ENCODE data around the gene TUT7. TPM values are rescaled to one million over a fixed set of nuclear protein-coding genes. Genes with fewer than 3 reads are reported as not detected.

TUT7 gene
- total RNA-seq, 1 donor from 2014 or later: 18.8 TPM

DNA sequence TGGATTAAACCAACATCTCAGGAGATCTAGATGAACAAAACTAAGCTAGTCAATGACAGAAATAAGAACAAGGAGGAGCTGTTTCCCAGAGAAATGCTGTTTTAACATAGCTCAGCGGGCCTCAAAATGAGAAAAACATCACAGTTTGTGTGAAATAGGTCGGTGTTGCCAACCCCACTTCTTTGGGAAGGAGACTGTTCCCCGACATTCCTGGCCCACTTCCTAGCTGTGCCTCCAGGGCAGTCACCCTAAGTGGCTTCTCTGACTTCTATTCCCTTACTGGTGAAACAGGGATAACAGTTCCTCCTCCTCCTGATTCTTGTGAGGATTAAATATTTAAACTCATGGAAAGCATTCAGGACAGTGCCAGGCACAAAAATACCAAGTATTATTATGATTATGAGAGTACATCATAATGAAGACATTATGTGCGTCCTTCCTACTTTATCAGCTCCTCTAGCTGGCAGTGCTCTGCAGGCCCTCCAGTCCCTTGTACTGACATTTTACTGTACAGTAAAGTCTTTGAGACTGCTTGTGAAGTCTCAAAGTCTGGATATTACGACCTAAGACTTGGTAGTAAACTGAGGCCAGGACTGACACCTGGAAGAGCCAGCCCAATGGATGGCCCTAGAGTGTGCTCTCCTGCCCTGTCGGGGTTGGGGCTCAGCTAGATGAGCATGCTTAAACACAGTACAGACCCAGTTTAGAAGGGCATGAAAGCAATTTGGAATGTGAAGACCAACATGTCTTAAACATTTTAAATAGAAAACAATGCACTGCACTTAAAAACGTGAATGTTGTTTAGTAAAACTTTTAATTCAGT, 79.2 kb downstream of the TUT7 start:
- H3K4me3 Mint-ChIP-seq (ENCODE audit: unreplicated experiment): no peak overlapping the region
- no peaks in the 10 kb centered on the region for H3K27me3 Mint-ChIP-seq (ENCODE audit: unreplicated experiment)

DNA sequence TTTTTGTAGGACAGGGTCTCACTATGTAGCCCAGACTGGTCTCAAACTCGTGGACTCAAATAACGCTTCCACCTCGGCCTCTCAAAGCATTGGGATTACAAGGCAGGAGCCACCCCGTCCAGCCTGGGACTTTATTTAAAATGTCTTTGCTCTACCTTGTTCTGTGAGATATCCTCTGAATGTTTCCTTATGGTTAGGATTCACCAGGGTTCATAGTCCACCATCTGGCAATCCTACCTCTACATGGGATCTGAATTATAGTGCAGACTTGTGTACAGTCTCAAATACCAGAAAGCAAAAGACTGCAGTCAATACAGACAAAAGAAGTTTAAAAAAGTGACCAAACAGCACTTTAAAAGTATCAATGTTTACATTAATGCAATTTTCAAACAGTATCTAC, 82.0 kb downstream of the TUT7 start:
- Mint-ChIP-seq H3K36me3 (ENCODE audit: low read depth, unreplicated experiment) (peaks cover 28% of the 10 kb centered on the region), H3K27me3 (ENCODE audit: unreplicated experiment) (no peaks in the 10 kb centered on the region), H3K9me3 (ENCODE audit: unreplicated experiment) (no peaks in the 10 kb centered on the region), H3K4me1 (ENCODE audit: unreplicated experiment) (peaks cover 19% of the 10 kb centered on the region), H3K4me3 (ENCODE audit: unreplicated experiment) (peak overlapping the region; percentile 60), H3K27ac (ENCODE audit: unreplicated experiment) (no peak overlapping the region)
- no peak for DNase-seq (ENCODE audit: low spot score)
- TF ChIP-seq, protein P1, sequence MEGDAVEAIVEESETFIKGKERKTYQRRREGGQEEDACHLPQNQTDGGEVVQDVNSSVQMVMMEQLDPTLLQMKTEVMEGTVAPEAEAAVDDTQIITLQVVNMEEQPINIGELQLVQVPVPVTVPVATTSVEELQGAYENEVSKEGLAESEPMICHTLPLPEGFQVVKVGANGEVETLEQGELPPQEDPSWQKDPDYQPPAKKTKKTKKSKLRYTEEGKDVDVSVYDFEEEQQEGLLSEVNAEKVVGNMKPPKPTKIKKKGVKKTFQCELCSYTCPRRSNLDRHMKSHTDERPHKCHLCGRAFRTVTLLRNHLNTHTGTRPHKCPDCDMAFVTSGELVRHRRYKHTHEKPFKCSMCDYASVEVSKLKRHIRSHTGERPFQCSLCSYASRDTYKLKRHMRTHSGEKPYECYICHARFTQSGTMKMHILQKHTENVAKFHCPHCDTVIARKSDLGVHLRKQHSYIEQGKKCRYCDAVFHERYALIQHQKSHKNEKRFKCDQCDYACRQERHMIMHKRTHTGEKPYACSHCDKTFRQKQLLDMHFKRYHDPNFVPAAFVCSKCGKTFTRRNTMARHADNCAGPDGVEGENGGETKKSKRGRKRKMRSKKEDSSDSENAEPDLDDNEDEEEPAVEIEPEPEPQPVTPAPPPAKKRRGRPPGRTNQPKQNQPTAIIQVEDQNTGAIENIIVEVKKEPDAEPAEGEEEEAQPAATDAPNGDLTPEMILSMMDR (IDR thresholded peaks at IDR 0.05; ENCODE audit: unreplicated experiment): no peak

More for the DNA sequence above, 79.2 kb downstream of the TUT7 start:
- H3K9me3 Mint-ChIP-seq (ENCODE audit: unreplicated experiment): no peaks in the 10 kb centered on the region
- peaks cover 29% of the 10 kb centered on the region for H3K36me3 Mint-ChIP-seq (ENCODE audit: low read depth, unreplicated experiment)
- H3K4me1 Mint-ChIP-seq (ENCODE audit: unreplicated experiment): peaks cover 41% of the 10 kb centered on the region
- no peak overlapping the region for H3K27ac Mint-ChIP-seq (ENCODE audit: unreplicated experiment)
- TF ChIP-seq, protein P1 (IDR thresholded peaks at IDR 0.05; ENCODE audit: unreplicated experiment): no peak
- DNase-seq (ENCODE audit: low spot score): no peak

DNA sequence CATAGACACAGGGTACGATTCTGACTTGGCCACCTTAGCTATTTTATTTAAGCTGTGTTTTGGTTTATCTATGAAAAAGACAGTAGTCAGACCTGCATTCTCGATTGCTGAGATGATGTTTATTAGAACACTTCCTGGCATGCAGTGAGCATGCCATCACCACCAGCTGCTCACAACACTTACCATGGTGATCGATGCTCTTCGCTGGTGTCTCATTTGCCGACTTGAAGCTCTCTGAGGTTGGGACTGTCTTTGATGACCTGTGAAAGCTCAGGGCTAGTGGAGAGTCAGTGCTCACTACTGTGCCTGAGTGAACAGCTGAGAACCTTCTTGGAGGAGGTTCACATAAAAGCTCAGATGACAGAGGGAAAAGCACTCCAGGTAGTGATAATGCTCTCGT, 90.3 kb downstream of the TUT7 start:
- Mint-ChIP-seq H3K27me3 (ENCODE audit: unreplicated experiment) (no peaks in the 10 kb centered on the region), H3K27ac (ENCODE audit: unreplicated experiment) (peak overlapping the region; percentile 68), H3K4me3 (ENCODE audit: unreplicated experiment) (peak overlapping the region; percentile 38)

DNA sequence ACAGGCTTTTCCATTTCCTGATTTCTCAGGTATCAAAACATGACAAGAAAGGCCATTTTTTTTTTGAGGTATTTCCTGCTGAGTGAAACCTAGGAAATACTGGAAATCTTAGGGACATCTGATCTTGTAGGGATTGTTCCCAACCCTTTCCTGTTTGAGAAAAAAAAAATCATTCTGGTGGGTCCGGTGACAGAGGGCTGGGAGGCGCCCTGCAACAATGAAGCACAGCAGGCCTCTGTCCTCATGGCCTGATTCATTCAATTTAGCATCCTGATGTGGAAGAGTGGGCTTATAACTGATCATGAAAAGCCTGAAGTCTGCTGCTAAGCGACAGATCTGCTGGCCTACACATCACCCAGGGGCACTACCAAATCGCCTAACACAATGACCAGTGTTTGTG, 91.7 kb downstream of the TUT7 start:
- H3K4me3 Mint-ChIP-seq (ENCODE audit: unreplicated experiment): peak overlapping the region; percentile 64
- H3K36me3 Mint-ChIP-seq (ENCODE audit: low read depth, unreplicated experiment): peaks cover 16% of the 10 kb centered on the region
- TF ChIP-seq, protein P1 (IDR thresholded peaks at IDR 0.05; ENCODE audit: unreplicated experiment): no peak
- peaks cover 48% of the 10 kb centered on the region for H3K4me1 Mint-ChIP-seq (ENCODE audit: unreplicated experiment)
- H3K9me3 Mint-ChIP-seq (ENCODE audit: unreplicated experiment): no peaks in the 10 kb centered on the region
- H3K27ac Mint-ChIP-seq (ENCODE audit: unreplicated experiment): peak overlapping the region; percentile 94
- DNase-seq (ENCODE audit: low spot score): peak; percentile 18
- H3K27me3 Mint-ChIP-seq (ENCODE audit: unreplicated experiment): peaks cover under 1% of the 10 kb centered on the region

More for the DNA sequence above, 90.3 kb downstream of the TUT7 start:
- no peak for DNase-seq (ENCODE audit: low spot score)
- Mint-ChIP-seq H3K36me3 (ENCODE audit: low read depth, unreplicated experiment) (peaks cover 21% of the 10 kb centered on the region), H3K4me1 (ENCODE audit: unreplicated experiment) (peaks cover 45% of the 10 kb centered on the region), H3K9me3 (ENCODE audit: unreplicated experiment) (no peaks in the 10 kb centered on the region)
- TF ChIP-seq, protein P1 (IDR thresholded peaks at IDR 0.05; ENCODE audit: unreplicated experiment): no peak

DNA sequence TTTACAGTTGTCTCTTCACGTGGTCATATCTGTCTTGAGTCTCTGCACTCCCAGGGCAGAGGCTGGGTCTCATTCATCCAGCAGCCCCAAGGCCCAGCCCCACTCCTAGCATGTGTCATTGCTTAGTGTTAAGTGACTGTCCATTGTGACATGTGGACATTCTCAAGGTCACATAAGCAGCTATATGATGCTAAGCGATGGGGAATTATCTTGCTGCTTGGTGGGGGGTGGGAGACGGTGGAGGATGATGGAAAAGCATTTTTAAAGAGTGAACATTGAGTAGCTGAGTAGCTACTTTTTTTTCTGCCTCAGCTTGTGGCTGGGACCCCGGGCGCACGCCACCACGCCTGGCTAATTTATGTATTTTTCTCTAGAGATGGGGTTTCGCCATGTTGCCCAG, 94.7 kb downstream of the TUT7 start, which contains the start of gene C9orf153:
Gene C9orf153, minus strand, starts transcription at position 101 of the 400 bp plus-strand sequence. CDS start 30,054 bp downstream, outside the sequence.
- H3K4me1 Mint-ChIP-seq (ENCODE audit: unreplicated experiment): peaks cover 34% of the 10 kb centered on the region
- H3K36me3 Mint-ChIP-seq (ENCODE audit: low read depth, unreplicated experiment): peaks cover 13% of the 10 kb centered on the region
- no peaks in the 10 kb centered on the region for H3K9me3 Mint-ChIP-seq (ENCODE audit: unreplicated experiment)
- no peak for DNase-seq (ENCODE audit: low spot score)
- H3K4me3 Mint-ChIP-seq (ENCODE audit: unreplicated experiment): no peak within 1 kb of the TSS
- no peak within 1 kb of the TSS for H3K27ac Mint-ChIP-seq (ENCODE audit: unreplicated experiment)
- H3K27me3 Mint-ChIP-seq (ENCODE audit: unreplicated experiment): peaks cover 2% of the 10 kb centered on the region
- TF ChIP-seq, protein P1 (IDR thresholded peaks at IDR 0.05; ENCODE audit: unreplicated experiment): no peak

Measured in endothelial cell (in vitro differentiated cells).